NOMO-1 treated with DMSO at 0.1 percent for 48 hours (cell line): ENCODE results near the gene TEX48.

Source experiments
- DNase-seq: peaks from one replicate; lab custom pipeline; 2025; ENCODE audit not compliant: unreplicated experiment; lab: John Stamatoyannopoulos, UW

TEX48 gene

GRCh38 chr9:114694146-114694545 lies 12.2 kb upstream of the TEX48 start:
- DNase-seq, result no peak

GRCh38 chr9:114693248-114693855 lies 11.4 kb upstream of the TEX48 start:
- no peak for DNase-seq

- no peak for DNase-seq
Measured at GRCh38 chr9:114691956-114692295, 9.9 kb upstream of the TEX48 start.

GRCh38 chr9:114691046-114691955 lies 9.3 kb upstream of the TEX48 start:
- DNase-seq, result peak; percentile 58

GRCh38 chr9:114690308-114690707 lies 8.3 kb upstream of the TEX48 start:
- no peak for DNase-seq

- no peak for DNase-seq
Measured at GRCh38 chr9:114689813-114690212, 7.8 kb upstream of the TEX48 start.

GRCh38 chr9:114688909-114689610 lies 7.1 kb upstream of the TEX48 start:
- DNase-seq, result no peak

GRCh38 chr9:114688379-114688778 lies 6.4 kb upstream of the TEX48 start:
- no peak for DNase-seq

GRCh38 chr9:114687034-114687433 lies 5.0 kb upstream of the TEX48 start:
- DNase-seq, result no peak

- DNase-seq, result peak; percentile 32
Measured at GRCh38 chr9:114685951-114686350, 4.0 kb upstream of the TEX48 start.

- no peak for DNase-seq
Measured at GRCh38 chr9:114684036-114684435, 2.0 kb upstream of the TEX48 start.

GRCh38 chr9:114682846-114683245 lies 854 bp upstream of the TEX48 start:
- no peak for DNase-seq

- DNase-seq, result no peak
Measured at GRCh38 chr9:114680259-114681001, 1.6 kb downstream of the TEX48 start.

- DNase-seq, result no peak
Measured at GRCh38 chr9:114678795-114679194, 3.2 kb downstream of the TEX48 start.

GRCh38 chr9:114678130-114678529 lies 3.9 kb downstream of the TEX48 start:
- DNase-seq, result no peak

GRCh38 chr9:114677418-114677817 lies 4.6 kb downstream of the TEX48 start:
- DNase-seq, result peak; percentile 22

- no peak for DNase-seq
Measured at GRCh38 chr9:114676901-114677300, 5.1 kb downstream of the TEX48 start.

- DNase-seq, result no peak
Measured at GRCh38 chr9:114674798-114675540, 7.0 kb downstream of the TEX48 start.

GRCh38 chr9:114674076-114674797 lies 7.8 kb downstream of the TEX48 start:
- no peak for DNase-seq

GRCh38 chr9:114671605-114672004 lies 10.4 kb downstream of the TEX48 start:
- DNase-seq, result no peak
